Chondrocyte (in vitro differentiated cells): ENCODE results near the gene GP2. TPM values are rescaled to one million over a fixed set of nuclear protein-coding genes. Genes with fewer than 3 reads are reported as not detected.

Source experiments
- DNase-seq: peaks from one replicate; pipeline ENCODE4 v3.0.0; 2021; ENCODE audit warnings: mixed read lengths, low spot score
- H3K27ac Mint-ChIP-seq: one replicate; pipeline ENCODE4 v1.8.0; 2021; ENCODE audit warnings: mild to moderate bottlenecking, moderate library complexity, mixed read lengths; ENCODE audit not compliant: unreplicated experiment
- H3K27me3 Mint-ChIP-seq: 2 replicates; pipeline ENCODE4 v1.8.0; 2021; ENCODE audit warnings: low read depth, mixed read lengths
- H3K36me3 Mint-ChIP-seq: 2 replicates; pipeline ENCODE4 v1.8.0; 2021; ENCODE audit warnings: low read depth, mixed read lengths
- H3K4me1 Mint-ChIP-seq: 2 replicates; pipeline ENCODE4 v1.8.0; 2021; ENCODE audit warnings: low read depth, mild to moderate bottlenecking, mixed read lengths
- H3K4me3 Mint-ChIP-seq: one replicate; pipeline ENCODE4 v1.8.0; 2021; ENCODE audit warnings: mild to moderate bottlenecking, moderate library complexity, mixed read lengths; ENCODE audit not compliant: unreplicated experiment
- H3K9me3 Mint-ChIP-seq: 2 replicates; pipeline ENCODE4 v1.8.0; 2021; ENCODE audit warnings: low read depth, mixed read lengths
- total RNA-seq: library from RNA; stranded (reverse); gene quantifications from 3 replicates; pipeline ENCODE4 v1.2.1, GENCODE V29; 2021
- TF ChIP-seq, protein P1 (sequence below): fragments of 200-600 bp; sonication (generic); IDR thresholded peaks from 2 replicates; pipeline ENCODE4 v1.5.0; 2021; ENCODE audit warnings: antibody characterized with exemption, mild to moderate bottlenecking, moderate library complexity

The GP2 gene
- total RNA-seq, 1 donor from 2014 or later = not detected

DNA sequence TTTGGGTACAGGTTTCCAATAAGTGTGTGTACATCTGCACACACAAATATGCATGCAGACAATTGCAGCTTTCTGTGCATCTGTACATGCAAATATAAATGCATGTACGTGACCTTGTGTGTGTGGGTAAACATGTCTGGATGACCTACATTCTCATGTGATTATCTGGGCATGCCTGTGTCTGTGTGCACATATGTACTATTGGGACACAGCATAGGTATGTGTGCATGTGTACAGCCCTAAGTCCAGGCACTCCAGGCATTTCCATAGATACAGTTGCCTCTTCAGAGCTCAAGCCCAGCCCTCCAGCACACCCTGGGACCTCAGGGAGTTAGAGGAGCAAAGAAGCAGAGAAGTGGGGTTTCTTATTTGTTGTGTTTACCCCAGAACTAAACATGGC lies 7.1 kb upstream of the GP2 start:
- no peaks in the 10 kb centered on the region for H3K36me3 Mint-ChIP-seq
- no peak overlapping the region for H3K27ac Mint-ChIP-seq
- peaks cover 8% of the 10 kb centered on the region for H3K27me3 Mint-ChIP-seq
- TF ChIP-seq, protein P1, sequence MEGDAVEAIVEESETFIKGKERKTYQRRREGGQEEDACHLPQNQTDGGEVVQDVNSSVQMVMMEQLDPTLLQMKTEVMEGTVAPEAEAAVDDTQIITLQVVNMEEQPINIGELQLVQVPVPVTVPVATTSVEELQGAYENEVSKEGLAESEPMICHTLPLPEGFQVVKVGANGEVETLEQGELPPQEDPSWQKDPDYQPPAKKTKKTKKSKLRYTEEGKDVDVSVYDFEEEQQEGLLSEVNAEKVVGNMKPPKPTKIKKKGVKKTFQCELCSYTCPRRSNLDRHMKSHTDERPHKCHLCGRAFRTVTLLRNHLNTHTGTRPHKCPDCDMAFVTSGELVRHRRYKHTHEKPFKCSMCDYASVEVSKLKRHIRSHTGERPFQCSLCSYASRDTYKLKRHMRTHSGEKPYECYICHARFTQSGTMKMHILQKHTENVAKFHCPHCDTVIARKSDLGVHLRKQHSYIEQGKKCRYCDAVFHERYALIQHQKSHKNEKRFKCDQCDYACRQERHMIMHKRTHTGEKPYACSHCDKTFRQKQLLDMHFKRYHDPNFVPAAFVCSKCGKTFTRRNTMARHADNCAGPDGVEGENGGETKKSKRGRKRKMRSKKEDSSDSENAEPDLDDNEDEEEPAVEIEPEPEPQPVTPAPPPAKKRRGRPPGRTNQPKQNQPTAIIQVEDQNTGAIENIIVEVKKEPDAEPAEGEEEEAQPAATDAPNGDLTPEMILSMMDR = no peak
- no peaks in the 10 kb centered on the region for H3K9me3 Mint-ChIP-seq
- no peak for DNase-seq
- no peak overlapping the region for H3K4me3 Mint-ChIP-seq
- H3K4me1 Mint-ChIP-seq = no peaks in the 10 kb centered on the region

DNA sequence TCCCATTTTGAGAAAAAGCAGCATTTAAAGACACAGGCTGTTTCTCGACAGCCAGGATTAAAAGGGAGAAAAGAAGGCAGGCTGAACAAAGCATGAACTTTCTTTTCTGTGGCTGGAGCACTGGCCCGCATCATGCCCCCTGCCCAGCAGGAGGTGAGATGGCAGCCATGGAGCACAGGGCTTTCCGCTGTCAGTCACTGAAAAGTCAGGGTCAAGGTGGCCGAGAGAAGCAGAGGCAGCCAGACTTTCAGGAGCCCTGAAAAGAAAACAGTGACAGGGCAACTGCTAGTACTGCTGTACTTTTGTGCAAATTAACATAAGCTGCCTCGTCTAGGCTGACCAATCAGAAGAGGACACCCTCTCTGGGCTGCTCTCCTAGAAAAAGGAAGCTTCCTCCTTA lies 5.8 kb upstream of the GP2 start:
- H3K36me3 Mint-ChIP-seq = no peaks in the 10 kb centered on the region
- no peak overlapping the region for H3K27ac Mint-ChIP-seq
- no peaks in the 10 kb centered on the region for H3K4me1 Mint-ChIP-seq
- no peak for DNase-seq
- H3K9me3 Mint-ChIP-seq = no peaks in the 10 kb centered on the region
- H3K27me3 Mint-ChIP-seq = peaks cover 9% of the 10 kb centered on the region
- TF ChIP-seq, protein P1 = no peak
- H3K4me3 Mint-ChIP-seq = no peak overlapping the region

DNA sequence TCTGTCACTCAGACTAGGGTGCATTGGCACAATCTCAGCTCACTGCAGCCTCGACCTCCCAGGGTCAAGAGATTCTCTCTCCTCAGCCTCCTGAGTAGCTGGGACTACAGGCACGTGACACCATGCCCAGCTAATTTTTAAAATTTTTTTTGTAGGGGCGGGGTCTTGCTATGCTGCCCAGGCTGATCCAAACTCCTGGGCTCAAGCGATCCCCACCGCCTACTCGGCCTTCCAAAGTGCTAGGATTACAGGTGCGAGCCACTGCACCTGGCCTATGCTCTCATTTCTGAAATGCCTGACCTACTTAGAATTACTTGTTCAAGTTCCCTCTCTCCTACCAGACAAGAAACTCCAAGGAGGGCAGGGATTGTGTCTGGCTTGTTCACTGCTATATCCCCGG lies 5.1 kb upstream of the GP2 start:
- Mint-ChIP-seq H3K27me3 (peaks cover 7% of the 10 kb centered on the region), H3K4me3 (no peak overlapping the region), H3K36me3 (no peaks in the 10 kb centered on the region), H3K9me3 (no peaks in the 10 kb centered on the region), H3K4me1 (no peaks in the 10 kb centered on the region), H3K27ac (no peak overlapping the region)
- DNase-seq = no peak
- TF ChIP-seq, protein P1 = no peak

DNA sequence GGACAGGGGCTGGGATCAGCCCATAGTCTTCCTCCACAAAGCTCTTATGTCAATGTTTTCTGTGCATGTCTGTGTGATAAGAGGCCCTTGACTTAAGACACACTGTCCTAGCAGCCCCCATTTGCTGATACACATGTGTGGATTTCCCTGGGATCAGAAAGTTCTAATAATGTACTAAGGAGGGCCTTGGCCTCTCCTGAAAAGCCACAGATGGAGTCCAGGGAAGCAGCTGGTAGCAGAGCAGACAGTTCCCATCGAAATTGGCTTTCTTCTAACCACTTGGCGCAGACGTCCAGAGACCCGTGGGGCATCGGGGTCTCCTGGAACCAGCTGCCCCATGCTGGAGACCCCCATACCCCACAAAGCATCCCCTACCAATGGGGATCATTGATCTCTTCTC lies 4.3 kb upstream of the GP2 start:
- Mint-ChIP-seq H3K4me3 (no peak overlapping the region), H3K4me1 (no peaks in the 10 kb centered on the region), H3K36me3 (no peaks in the 10 kb centered on the region), H3K9me3 (no peaks in the 10 kb centered on the region), H3K27ac (no peak overlapping the region), H3K27me3 (peaks cover 7% of the 10 kb centered on the region)
- TF ChIP-seq, protein P1 = no peak
- DNase-seq = no peak

DNA sequence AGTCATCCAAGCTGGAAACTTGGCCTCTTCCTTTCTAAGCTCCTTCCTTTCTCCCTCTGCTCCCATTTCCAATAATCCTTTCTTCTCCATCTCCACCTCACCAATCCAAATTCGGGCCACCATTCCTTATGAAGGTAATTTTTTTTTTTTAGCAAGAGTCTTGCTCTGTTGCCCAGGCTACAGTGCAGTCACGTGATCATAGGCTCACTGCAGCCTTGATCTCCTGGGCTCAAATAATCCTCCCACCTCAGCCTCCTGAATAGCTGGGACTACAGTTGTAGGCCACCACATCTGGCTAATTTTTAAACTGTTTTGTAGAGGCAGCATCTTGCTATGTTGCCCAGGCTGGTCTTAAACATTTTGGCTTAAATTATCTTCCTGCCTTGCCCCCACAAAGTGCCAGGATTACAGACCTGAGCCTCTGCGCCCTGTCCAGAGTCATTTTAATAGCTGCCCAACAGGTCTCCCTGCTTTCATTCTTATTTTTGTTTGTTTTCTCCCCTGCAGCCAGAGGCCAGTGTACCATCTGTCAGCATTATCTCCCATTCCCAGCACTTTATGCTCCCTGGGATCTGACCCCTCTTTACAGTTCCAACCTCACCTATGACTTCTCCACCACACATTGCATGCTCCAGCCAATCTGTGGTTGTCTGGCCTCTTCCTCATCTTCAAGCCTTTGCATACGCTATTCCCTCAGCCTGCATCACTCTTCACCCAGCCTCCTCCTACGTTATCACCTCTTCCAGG lies 2.3 kb upstream of the GP2 start:
- Mint-ChIP-seq H3K4me1 (no peaks in the 10 kb centered on the region), H3K9me3 (no peaks in the 10 kb centered on the region), H3K27me3 (peaks cover 2% of the 10 kb centered on the region), H3K36me3 (no peaks in the 10 kb centered on the region), H3K27ac (no peak overlapping the region), H3K4me3 (no peak overlapping the region)
- no peak for DNase-seq
- TF ChIP-seq, protein P1 = no peak
